ENCODE results near the gene CA10.

GRCh38 chr17:51720439-51720838, 438.1 kb downstream of the CA10 start:
- TF ChIP-seq, protein P1, sequence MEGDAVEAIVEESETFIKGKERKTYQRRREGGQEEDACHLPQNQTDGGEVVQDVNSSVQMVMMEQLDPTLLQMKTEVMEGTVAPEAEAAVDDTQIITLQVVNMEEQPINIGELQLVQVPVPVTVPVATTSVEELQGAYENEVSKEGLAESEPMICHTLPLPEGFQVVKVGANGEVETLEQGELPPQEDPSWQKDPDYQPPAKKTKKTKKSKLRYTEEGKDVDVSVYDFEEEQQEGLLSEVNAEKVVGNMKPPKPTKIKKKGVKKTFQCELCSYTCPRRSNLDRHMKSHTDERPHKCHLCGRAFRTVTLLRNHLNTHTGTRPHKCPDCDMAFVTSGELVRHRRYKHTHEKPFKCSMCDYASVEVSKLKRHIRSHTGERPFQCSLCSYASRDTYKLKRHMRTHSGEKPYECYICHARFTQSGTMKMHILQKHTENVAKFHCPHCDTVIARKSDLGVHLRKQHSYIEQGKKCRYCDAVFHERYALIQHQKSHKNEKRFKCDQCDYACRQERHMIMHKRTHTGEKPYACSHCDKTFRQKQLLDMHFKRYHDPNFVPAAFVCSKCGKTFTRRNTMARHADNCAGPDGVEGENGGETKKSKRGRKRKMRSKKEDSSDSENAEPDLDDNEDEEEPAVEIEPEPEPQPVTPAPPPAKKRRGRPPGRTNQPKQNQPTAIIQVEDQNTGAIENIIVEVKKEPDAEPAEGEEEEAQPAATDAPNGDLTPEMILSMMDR (IDR thresholded peaks at IDR 0.05) = no peak
- no peak for TF ChIP-seq POLR2A (IDR thresholded peaks at IDR 0.05)

All from heart left ventricle (tissue), 13 donors.